Testis (tissue), 2 donors: ENCODE measurements around the gene PRR18.

Source experiments
- CTCF ChIP-seq, 3 experiments: fragments of 450-650 bp in 2 of 3; fragments of 200-600 bp in 1 of 3; sonication (generic) in 1 of 3; IDR thresholded peaks; one replicate each; pipeline ENCODE4 v1.5.1; 2016 to 2019; ENCODE audit warnings: antibody characterized with exemption in 3 of 3, mild to moderate bottlenecking in 2 of 3, moderate library complexity in 1 of 3
- POLR2A ChIP-seq: fragments of 450-650 bp; IDR thresholded peaks from one replicate; pipeline ENCODE4 v1.6.1; 2017; ENCODE audit warnings: antibody characterized with exemption, mild to moderate bottlenecking, moderate library complexity

DNA sequence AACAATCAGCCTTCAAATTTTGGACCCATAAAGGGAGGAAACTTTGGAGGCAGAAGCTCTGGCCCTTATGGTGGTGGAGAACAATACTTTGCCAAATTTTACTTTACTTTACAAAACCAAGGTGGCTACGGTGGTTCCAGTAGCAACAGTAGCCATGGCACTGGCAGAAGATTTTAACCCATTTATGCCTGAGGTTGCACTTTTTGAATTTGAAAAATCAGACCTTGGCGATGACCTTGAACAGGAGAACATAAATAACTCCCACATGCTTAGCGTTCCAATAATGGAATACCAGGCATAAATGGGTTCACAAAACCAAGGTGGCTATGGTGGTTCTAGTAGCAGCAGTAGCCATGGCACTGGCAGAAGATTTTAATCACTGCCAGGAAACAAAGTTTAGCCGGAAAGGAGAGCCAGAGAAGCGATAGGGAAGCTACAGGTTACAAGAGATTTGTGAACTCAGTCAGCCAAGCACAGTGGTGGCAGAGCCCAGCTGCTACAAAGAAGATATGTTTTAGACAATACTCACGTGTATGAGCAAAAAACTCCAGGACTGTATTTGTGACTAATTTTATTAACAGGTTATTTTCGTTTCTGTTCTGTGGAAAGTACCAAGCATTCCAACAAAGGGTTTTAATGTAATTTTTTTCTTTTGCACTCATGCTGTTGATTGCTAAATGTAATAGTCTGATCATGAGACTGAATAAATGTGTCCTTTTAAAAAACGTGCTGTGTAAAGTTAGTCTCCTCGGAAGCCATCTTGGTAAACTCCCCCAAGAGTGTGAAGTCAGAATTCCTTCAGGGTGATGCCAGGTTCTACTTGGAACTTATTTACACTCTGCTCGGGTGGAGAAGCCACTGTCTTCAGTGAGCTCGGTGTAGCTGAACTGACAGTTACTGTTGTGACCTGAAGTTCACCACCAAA is 27.4 kb upstream of the PRR18 start:
- TF ChIP-seq CTCF (IDR thresholded peaks at IDR 0.05) (no peak), POLR2A (no peak)
